COLO668 (cell line): Measurements from ENCODE around the gene TMEM61.

Experiments
- DNase-seq: peaks from one replicate; lab custom pipeline; 2025; ENCODE audit not compliant: unreplicated experiment; lab: John Stamatoyannopoulos, UW

The TMEM61 gene

DNA sequence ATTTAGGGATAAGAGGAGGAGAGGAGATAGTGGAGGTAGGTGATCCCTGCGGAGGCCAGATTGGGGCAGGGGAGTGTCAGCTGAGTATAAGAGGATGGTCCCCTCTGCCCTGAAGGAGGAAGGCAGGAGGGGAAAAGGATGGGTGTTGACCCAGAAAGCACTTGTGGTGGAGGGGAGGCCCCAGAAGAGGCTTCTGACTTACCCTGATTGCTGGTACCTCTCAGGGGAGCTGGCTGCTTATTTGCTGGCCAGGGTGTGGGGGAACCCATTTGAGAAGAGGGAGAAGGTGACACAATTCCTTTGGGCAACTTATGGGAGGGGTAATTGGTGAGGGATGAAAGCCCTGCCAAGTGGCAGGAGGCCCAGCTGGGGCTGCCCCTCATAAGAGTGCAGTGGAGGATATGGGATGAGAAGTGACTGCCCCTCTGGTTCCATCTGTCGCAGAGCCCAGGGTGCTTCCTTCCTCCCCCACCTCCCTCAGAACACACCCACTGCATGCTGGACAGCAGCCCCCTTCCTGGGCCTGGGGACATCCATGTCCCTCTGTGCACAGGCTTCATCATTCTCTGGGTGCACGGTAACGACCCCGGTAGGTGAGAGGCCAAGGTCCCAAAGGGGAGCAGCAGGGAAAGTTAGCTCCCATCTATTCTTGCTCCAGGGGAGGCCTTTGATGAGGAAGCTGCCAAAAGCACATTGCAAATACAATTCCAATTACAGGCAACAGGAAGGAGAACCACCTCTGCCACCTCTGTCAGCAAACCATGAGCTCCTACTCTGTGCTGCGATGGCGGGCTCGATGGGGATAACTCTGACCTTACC is 57.5 kb downstream of the TMEM61 start:
- no peak for DNase-seq

DNA sequence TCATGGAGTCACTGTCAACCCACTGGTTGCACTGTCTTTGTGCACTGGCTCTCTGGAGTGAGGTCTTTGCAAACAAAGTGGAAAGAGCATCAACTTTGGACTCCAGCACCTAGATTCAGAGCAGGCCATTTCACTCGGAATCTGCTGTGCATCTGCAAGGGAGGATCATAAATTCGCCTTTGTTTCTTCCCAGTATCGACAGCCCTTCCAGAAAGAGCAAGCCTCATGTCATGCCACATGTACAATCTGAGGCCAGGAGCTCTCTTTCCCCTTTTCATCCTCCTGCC is 58.1 kb downstream of the TMEM61 start:
- no peak for DNase-seq

DNA sequence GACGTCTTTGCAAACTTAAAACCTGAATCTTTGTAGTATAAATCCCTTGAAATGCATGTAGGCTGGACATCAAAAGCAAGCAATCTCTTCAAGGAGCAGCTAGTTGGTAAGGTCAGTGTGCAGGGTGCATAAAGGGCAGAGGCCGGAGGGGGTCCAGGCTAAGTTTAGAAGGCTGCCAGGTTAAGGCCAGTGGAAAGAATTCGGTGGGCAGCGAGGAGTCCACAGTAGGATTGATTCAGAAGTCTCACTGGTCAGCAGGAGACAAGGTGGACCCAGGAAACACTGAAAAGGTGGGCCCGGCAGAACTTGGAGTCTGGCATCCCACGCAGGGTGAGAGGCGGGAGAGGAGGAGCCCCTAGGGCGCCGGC is 58.5 kb downstream of the TMEM61 start:
- no peak for DNase-seq

DNA sequence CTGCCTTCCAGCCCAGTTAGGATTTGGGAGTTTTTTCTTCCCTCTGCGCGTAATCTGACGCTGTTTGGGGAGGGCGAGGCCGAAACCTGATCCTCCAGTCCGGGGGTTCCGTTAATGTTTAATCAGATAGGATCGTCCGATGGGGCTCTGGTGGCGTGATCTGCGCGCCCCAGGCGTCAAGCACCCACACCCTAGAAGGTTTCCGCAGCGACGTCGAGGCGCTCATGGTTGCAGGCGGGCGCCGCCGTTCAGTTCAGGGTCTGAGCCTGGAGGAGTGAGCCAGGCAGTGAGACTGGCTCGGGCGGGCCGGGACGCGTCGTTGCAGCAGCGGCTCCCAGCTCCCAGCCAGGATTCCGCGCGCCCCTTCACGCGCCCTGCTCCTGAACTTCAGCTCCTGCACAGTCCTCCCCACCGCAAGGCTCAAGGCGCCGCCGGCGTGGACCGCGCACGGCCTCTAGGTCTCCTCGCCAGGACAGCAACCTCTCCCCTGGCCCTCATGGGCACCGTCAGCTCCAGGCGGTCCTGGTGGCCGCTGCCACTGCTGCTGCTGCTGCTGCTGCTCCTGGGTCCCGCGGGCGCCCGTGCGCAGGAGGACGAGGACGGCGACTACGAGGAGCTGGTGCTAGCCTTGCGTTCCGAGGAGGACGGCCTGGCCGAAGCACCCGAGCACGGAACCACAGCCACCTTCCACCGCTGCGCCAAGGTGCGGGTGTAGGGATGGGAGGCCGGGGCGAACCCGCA is 59.1 kb downstream of the TMEM61 start, which contains the start of gene PCSK9:
Gene PCSK9 (plus strand): TSS at position 207 of the 741 bp plus-strand sequence. CDS start 290 bp downstream, at position 497.
- DNase-seq = peak; percentile 92

DNA sequence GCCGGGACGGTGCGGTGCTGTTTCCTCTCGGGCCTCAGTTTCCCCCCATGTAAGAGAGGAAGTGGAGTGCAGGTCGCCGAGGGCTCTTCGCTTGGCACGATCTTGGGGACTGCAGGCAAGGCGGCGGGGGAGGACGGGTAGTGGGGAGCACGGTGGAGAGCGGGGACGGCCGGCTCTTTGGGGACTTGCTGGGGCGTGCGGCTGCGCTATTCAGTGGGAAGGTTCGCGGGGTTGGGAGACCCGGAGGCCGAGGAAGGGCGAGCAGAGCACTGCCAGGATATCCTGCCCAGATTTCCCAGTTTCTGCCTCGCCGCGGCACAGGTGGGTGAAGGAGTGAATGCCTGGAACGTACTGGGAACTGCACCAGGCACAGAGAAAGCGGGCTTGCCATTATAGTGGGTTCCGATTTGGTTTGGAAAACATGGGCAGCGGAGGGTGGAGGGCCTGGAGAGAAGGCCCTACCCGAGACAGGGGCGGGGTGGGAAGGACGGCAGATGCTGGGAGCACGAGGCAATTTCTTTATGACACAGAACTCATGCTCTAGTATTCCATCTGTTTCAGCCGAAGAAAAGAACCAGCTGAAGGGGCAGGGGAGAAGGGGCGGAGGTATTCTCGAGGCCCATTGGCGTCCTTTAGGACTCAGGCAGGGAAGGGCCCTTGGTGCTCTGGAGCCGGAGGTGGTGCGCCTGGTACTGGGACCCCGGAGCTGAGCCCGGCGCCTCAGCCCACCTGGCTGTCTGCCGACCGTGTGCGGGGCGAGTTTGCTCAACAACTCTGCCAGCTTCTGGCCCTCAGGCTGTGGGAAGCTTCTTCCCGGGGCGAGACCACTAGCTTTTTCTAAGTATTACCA is 59.9 kb downstream of the TMEM61 start:
- DNase-seq = peak; percentile 65

DNA sequence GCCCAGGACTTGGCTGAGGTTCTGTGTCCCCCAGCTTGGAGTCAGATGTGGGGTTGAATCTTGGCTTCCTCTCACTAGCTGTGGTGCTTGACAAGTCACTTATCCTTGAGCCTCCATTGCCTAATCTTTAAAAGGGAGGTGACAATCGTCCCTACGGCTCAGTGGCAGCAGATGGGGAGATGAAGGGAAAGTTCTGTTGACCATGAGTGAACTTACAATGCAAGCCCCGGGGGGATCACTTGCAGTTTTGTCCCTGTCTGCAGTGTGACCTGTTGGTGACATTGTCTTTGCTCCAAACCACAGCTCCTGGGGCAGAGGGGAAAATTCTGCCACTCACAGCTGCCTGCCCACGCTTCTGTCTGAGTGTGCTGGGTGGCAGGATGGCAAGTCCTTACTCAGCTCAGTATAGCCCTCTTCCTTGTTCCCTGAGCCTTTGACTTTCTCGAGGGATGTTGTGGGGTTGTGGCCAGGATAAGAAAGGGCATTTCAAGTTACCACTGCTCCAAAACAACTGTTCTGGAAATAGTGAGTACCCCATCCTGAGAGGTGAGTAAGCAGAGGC is 60.6 kb downstream of the TMEM61 start:
- DNase-seq = no peak

DNA sequence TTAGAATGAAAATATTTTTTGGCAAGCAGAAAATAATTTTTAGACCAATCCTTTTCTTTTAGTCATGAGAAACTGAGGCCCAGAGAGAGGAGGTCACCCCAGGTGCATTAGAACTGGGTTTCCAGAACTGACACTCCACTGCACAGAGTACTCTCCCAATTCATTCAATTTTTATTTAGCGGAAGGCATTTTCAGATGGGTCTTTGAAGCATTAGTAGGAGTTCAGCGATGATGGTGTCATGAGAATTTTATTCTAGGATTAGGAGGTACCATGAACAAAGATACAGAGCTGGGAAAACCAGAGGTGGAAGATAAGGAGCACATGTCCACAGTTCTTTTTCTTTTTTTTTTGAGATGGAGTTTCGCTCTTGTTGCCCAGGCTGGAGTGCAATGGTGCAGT is 61.2 kb downstream of the TMEM61 start:
- no peak for DNase-seq
